PC-3 (cell line): Measurements from ENCODE around the gene AQP2. TPM values are rescaled to one million over a fixed set of nuclear protein-coding genes. Genes with fewer than 3 reads are reported as not detected.

ENCODE experiments used
- ATAC-seq: fragments of 200-7000 bp; cut with Tn5 transposase; 2 replicates; pipeline ENCODE4 v1.9.1; 2020; ENCODE audit warnings: mild to moderate bottlenecking, moderate library complexity
- BruUV-seq: library from RNA; stranded (reverse); fragments of 400-500 nt; replicated peaks from 2 replicates; lab custom pipeline; 2021; lab: Mats Ljungman, UMichigan
- CTCF ChIA-PET: fragments of 300-600 bp; sonication (Branson Sonifier 250); formaldehyde crosslinking; loops from one replicate; lab custom pipeline; 2022; ENCODE audit warnings: antibody characterized with exemption; lab: Charles Lee
- POLR2A ChIA-PET: fragments of 300-600 bp; sonication (Branson Sonifier 250); formaldehyde crosslinking; loops from one replicate; lab custom pipeline; 2022; ENCODE audit warnings: antibody characterized with exemption; ENCODE audit not compliant: unreplicated experiment; lab: Charles Lee
- DNase-seq: peaks from one replicate; pipeline ENCODE4 v3.0.0-alpha.2; 2015
- H2AFZ ChIP-seq: fragments of 300-600 bp; sonication (generic); 2 replicates; pipeline ENCODE4 v1.6.0; 2016; ENCODE audit warnings: antibody characterized with exemption, low read length
- H3F3A ChIP-seq: fragments of 300-600 bp; sonication (generic); one replicate; pipeline ENCODE4 v1.6.0; 2017; ENCODE audit warnings: antibody characterized with exemption, low read length, control low read depth, mild to moderate bottlenecking; ENCODE audit not compliant: unreplicated experiment
- H3K27ac ChIP-seq: fragments of 300-600 bp; sonication (generic); 2 replicates; pipeline ENCODE4 v1.5.1; 2016; ENCODE audit warnings: mild to moderate bottlenecking, low read length
- H3K27me3 ChIP-seq: fragments of 300-600 bp; sonication (generic); 2 replicates; pipeline ENCODE4 v1.6.1; 2016; ENCODE audit warnings: low read length, mixed read lengths
- H3K36me3 ChIP-seq: fragments of 300-600 bp; sonication (generic); 2 replicates; pipeline ENCODE4 v1.6.1; 2016; ENCODE audit warnings: low read depth, mixed run types, low read length, mixed read lengths
- H3K4me1 ChIP-seq: fragments of 300-600 bp; sonication (generic); 2 replicates; pipeline ENCODE4 v1.5.1; 2016; ENCODE audit warnings: low read length; ENCODE audit not compliant: insufficient read depth
- H3K4me2 ChIP-seq: fragments of 300-600 bp; sonication (generic); 2 replicates; pipeline ENCODE4 v1.6.0; 2016; ENCODE audit warnings: low read length
- H3K4me3 ChIP-seq: fragments of 300-600 bp; sonication (generic); 2 replicates; pipeline ENCODE4 v1.5.1; 2016; ENCODE audit warnings: mild to moderate bottlenecking, low read length, mixed read lengths
- H3K79me2 ChIP-seq: fragments of 300-600 bp; sonication (generic); 2 replicates; pipeline ENCODE4 v1.6.1; 2017; ENCODE audit warnings: low read length, mixed read lengths
- H3K9ac ChIP-seq: fragments of 300-600 bp; sonication (generic); 2 replicates; pipeline ENCODE4 v1.6.0; 2016; ENCODE audit warnings: mild to moderate bottlenecking, low read length
- H3K9me2 ChIP-seq: fragments of 300-600 bp; sonication (generic); replicated peaks from 2 replicates; pipeline ENCODE4 v1.6.1; 2016; ENCODE audit warnings: mixed run types, low read length, mixed read lengths
- H3K9me3 ChIP-seq: fragments of 300-600 bp; sonication (generic); 2 replicates; pipeline ENCODE4 v1.6.1; 2016; ENCODE audit warnings: low read length, mixed read lengths
- H4K20me1 ChIP-seq: fragments of 300-600 bp; sonication (generic); 2 replicates; pipeline ENCODE4 v1.6.1; 2016; ENCODE audit warnings: low read length, mixed read lengths
- EZH2 ChIP-seq: fragments of 300-600 bp; sonication (generic); IDR thresholded peaks from one replicate; pipeline ENCODE4 v1.6.1; 2017; ENCODE audit warnings: antibody characterized with exemption, mild to moderate bottlenecking, low read length; ENCODE audit not compliant: unreplicated experiment
- EZH2phosphoT487 ChIP-seq: fragments of 300-600 bp; sonication (generic); IDR thresholded peaks from 2 replicates; pipeline ENCODE4 v1.6.1; 2018; ENCODE audit warnings: mild to moderate bottlenecking, antibody characterized with exemption, low read length, borderline replicate concordance
- intact Hi-C: fragments of 100-400 bp; cut with micrococcal nuclease; formaldehyde crosslinking; loops from 2 replicates; pipeline ENCODE4 v1.9.0; 2023
- total RNA-seq: library from RNA; depleted of rRNA; stranded (reverse); fragments of >200 nt; gene quantifications from 2 replicates; pipeline ENCODE4 v1.2.3, GENCODE V29; 2014
- TF ChIP-seq, protein P1 (sequence below): fragments of 300-600 bp; sonication (generic); conservative IDR thresholded peaks from 2 replicates; pipeline ENCODE4 v1.5.1; 2017; ENCODE audit warnings: antibody characterized with exemption, low read depth, mild to moderate bottlenecking, low read length

AQP2 gene
- total RNA-seq, 1 experiment from 2014 or later, result not detected

DNA sequence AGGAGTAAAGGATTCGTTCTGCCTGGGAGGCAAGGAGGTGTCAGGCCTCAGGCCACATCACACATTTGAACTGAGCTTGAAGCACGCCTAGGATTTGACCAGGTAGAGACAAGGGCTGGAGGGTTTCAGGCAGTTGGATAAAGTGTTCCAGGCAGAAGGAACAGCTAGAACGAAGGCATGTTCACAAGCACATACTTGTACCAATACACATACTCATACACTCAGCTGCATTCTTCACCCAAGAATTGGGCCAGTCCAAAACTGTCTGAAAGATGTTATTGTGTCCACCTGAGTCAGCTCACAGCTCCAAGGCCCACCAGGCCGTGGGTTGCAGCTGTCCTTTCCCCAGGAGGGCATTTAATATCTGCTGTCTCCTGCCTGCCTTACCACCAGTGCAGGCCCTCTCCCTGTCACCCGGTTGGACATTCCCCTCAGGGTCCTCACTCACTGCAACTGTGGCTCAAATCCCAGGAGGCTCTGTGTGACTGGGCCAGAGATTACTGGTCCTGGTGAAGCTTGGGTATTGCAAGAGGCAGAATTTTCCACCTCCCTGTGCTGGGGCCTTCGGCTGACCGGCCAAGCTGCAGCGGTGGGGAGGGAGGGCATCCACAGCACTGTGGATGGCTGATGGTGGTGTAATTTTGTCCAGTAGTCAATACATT, 12.8 kb upstream of the AQP2 start:
- CTCF ChIA-PET, result no interaction called here
- H3K36me3 ChIP-seq, result no peaks in the 10 kb centered on the region
- H3K9me3 ChIP-seq, result no peaks in the 10 kb centered on the region
- BruUV-seq, result no TSS peak
- DNase-seq (no peak), ATAC-seq (no peak)
- TF ChIP-seq EZH2phosphoT487, result no peak
- TF ChIP-seq, protein P1, sequence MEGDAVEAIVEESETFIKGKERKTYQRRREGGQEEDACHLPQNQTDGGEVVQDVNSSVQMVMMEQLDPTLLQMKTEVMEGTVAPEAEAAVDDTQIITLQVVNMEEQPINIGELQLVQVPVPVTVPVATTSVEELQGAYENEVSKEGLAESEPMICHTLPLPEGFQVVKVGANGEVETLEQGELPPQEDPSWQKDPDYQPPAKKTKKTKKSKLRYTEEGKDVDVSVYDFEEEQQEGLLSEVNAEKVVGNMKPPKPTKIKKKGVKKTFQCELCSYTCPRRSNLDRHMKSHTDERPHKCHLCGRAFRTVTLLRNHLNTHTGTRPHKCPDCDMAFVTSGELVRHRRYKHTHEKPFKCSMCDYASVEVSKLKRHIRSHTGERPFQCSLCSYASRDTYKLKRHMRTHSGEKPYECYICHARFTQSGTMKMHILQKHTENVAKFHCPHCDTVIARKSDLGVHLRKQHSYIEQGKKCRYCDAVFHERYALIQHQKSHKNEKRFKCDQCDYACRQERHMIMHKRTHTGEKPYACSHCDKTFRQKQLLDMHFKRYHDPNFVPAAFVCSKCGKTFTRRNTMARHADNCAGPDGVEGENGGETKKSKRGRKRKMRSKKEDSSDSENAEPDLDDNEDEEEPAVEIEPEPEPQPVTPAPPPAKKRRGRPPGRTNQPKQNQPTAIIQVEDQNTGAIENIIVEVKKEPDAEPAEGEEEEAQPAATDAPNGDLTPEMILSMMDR, result no peak
- no peak for TF ChIP-seq EZH2
- no peaks in the 10 kb centered on the region for H3K27me3 ChIP-seq
- H3K9ac ChIP-seq, result no peak overlapping the region
- H4K20me1 ChIP-seq, result no peaks in the 10 kb centered on the region
- H3K9me2 ChIP-seq, result no peaks in the 10 kb centered on the region
- no peaks in the 10 kb centered on the region for H3F3A ChIP-seq
- H3K79me2 ChIP-seq, result no peaks in the 10 kb centered on the region
- POLR2A ChIA-PET, result no interaction called here
- no peak overlapping the region for H3K4me2 ChIP-seq
- H3K27ac ChIP-seq, result no peak overlapping the region
- H3K4me3 ChIP-seq, result no peak overlapping the region
- H2AFZ ChIP-seq, result no peak overlapping the region
- peaks cover 3% of the 10 kb centered on the region for H3K4me1 ChIP-seq
- intact Hi-C loops, result no loop called here

GRCh38 chr12:49939307-49939706, 11.2 kb upstream of the AQP2 start:
- H3K27me3 ChIP-seq, result no peaks in the 10 kb centered on the region
- TF ChIP-seq EZH2 (no peak), EZH2phosphoT487 (no peak)
- TF ChIP-seq, protein P1, result no peak
- no TSS peak for BruUV-seq
- ChIA-PET CTCF (no interaction called here), POLR2A (no interaction called here)
- no peak overlapping the region for H3K27ac ChIP-seq
- intact Hi-C loops, result no loop called here
- H3K9me2 ChIP-seq, result no peaks in the 10 kb centered on the region
- no peak overlapping the region for H3K9ac ChIP-seq
- H3K4me2 ChIP-seq, result no peak overlapping the region
- DNase-seq (no peak), ATAC-seq (no peak)
- peaks cover 11% of the 10 kb centered on the region for H3K4me1 ChIP-seq
- H3K9me3 ChIP-seq, result no peaks in the 10 kb centered on the region
- H2AFZ ChIP-seq, result no peak overlapping the region
- H3K36me3 ChIP-seq, result no peaks in the 10 kb centered on the region
- no peaks in the 10 kb centered on the region for H3K79me2 ChIP-seq
- H3F3A ChIP-seq, result no peaks in the 10 kb centered on the region
- no peaks in the 10 kb centered on the region for H4K20me1 ChIP-seq
- no peak overlapping the region for H3K4me3 ChIP-seq

DNA sequence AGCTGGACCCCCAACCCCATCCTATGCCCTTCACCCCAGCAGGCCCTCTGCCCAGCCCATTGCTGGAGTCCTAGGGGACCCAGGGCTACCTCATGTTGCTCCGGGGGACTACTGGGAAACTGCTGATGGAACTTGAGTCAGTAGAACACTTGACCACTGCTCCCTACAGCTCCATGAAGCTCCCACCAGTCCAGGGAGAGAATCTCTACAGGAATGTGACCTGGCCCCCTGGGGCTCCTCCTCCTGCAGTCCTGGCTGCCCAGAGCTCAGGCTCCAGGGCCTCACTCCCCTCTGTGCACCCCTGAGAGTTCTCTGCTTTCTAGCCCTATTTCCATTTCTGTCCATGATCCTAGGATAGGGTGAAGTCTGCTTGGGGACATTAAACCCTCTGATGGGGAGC, 10.8 kb upstream of the AQP2 start:
- Histone ChIP-seq H3K4me1 (peaks cover 11% of the 10 kb centered on the region), H3K4me3 (no peak overlapping the region), H4K20me1 (no peaks in the 10 kb centered on the region), H3K9me3 (no peaks in the 10 kb centered on the region), H3K9ac (no peak overlapping the region), H3K4me2 (no peak overlapping the region), H3K9me2 (no peaks in the 10 kb centered on the region), H3K27ac (no peak overlapping the region), H3K79me2 (no peaks in the 10 kb centered on the region), H3F3A (no peaks in the 10 kb centered on the region), H3K36me3 (no peaks in the 10 kb centered on the region), H2AFZ (no peak overlapping the region), H3K27me3 (no peaks in the 10 kb centered on the region)
- POLR2A ChIA-PET, result no interaction called here
- ATAC-seq (no peak), DNase-seq (no peak)
- TF ChIP-seq, protein P1, result no peak
- TF ChIP-seq EZH2 (no peak), EZH2phosphoT487 (no peak)
- BruUV-seq, result no TSS peak
- CTCF ChIA-PET, result no interaction called here
- intact Hi-C loops, result no loop called here
